Upper lobe of left lung (tissue), 4 donors: Measurements from ENCODE around the gene DKK3.

ENCODE experiments used
- POLR2A ChIP-seq, 4 donors: fragments of 450-650 bp; IDR thresholded peaks; one replicate each; pipeline ENCODE4 v1.5.1; 2016 to 2017; ENCODE audit warnings: antibody characterized with exemption in 4 of 4, mild to moderate bottlenecking in 2 of 4
- POLR2AphosphoS5 ChIP-seq, 2 donors: sonication (generic); formaldehyde crosslinking; IDR thresholded peaks; one replicate each; pipeline ENCODE4 v1.5.1; 2017; ENCODE audit warnings: antibody characterized with exemption in 2 of 2
- TF ChIP-seq, protein P1 (sequence below), 6 experiments: fragments of 450-650 bp in 4 of 6; fragments of 200-600 bp in 2 of 6; sonication (generic) in 2 of 6; IDR thresholded peaks; one replicate each; pipeline ENCODE4 v1.5.1; 2016 to 2019; ENCODE audit warnings: antibody characterized with exemption in 6 of 6

DNA sequence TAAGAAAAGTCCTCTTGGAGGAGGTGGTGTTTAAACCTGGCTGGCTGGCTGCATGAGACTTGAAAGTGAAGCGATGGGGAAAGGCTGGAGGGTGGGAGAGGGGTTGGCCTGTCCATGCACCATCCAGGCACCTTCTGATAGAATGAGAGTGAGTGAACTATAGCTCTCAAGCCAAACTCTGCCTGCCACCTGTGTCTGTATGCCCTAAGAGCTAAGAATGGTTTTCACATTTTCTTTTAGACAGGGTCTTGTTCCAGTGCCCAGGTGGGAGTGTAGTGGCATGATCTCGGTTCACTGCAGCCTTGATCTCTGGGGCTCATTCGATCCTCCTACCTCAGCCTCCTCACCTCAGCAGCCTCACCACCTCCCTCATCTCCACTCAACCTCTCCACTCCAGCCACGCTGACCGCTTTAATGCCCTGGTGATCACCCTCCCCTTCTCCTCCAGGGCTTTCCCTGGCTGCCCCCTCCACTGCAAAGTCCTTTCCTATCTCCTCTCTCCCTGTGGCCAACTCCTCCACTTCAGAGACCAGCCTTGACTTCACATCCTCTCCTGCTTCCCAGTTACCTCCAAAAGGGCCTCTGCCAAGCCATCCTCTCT is 38.3 kb upstream of the DKK3 start:
- TF ChIP-seq, protein P1, sequence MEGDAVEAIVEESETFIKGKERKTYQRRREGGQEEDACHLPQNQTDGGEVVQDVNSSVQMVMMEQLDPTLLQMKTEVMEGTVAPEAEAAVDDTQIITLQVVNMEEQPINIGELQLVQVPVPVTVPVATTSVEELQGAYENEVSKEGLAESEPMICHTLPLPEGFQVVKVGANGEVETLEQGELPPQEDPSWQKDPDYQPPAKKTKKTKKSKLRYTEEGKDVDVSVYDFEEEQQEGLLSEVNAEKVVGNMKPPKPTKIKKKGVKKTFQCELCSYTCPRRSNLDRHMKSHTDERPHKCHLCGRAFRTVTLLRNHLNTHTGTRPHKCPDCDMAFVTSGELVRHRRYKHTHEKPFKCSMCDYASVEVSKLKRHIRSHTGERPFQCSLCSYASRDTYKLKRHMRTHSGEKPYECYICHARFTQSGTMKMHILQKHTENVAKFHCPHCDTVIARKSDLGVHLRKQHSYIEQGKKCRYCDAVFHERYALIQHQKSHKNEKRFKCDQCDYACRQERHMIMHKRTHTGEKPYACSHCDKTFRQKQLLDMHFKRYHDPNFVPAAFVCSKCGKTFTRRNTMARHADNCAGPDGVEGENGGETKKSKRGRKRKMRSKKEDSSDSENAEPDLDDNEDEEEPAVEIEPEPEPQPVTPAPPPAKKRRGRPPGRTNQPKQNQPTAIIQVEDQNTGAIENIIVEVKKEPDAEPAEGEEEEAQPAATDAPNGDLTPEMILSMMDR (IDR thresholded peaks at IDR 0.05), result no peak
- TF ChIP-seq POLR2A (IDR thresholded peaks at IDR 0.05) (no peak), POLR2AphosphoS5 (IDR thresholded peaks at IDR 0.05) (no peak)
